ENCODE measurements around the gene IL1B. TPM values are rescaled to one million over a fixed set of nuclear protein-coding genes. Genes with fewer than 3 reads are reported as not detected.
"Not testable (repeated sequence)": the region's sequence is repeated elsewhere in the genome, so short reads cannot be mapped to it uniquely, and the experiment has no call there.

The IL1B gene
- total and polyA plus RNA-seq, 7 donors: 0.55 to 32.4 (median 4.9) TPM; not detected in 1

DNA sequence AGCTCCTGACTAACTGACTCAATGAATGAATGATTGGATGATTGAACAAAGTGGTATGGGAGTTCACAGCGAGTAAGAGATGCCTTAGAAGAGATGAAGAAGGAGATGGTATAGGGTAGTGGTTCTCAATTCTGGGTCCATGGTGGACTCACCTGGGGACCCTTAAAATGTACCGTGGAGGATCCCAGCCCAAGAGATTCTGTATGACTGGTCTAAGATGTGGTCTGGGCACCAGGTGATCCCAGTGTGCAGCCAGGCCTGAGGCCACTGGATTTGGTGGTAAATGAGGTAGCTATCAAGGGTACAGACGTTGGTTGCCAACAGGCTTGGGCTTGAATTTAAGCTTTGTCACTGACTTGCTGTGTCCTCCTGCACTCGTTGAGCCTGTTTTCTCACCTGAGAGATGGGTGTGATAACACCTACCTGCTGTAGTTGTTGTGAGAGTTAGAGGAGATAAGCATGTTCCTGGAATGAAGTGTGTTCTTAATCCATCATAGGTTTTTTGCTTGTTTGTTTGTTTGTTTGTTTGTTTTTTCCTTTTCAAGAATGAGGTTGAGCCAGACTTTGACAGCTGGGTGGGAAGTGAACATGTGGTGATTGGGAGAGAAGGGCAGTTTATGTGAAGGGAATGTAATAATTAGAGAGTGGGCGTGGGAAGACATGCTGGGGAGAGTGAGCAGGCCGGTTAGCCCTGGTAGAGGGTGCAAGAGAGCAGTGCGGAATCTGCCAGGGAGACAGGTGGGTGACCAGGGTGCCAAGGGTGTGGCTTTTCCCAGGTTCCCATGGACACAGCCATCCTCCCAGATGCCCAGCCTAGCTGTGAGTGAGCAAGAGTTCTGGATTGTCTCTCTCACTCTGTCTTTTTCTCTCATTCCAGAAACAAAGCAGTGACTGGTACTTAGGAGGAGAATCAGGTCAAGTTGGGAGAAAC, 31.4 kb upstream of the IL1B start:
- no peaks in the 10 kb centered on the region for H3K9me3 ChIP-seq
- intact Hi-C loops (cut with DNase I): no loop called here
- H3K4me1 ChIP-seq: peaks cover 0 to 3% (median 0%) of the 10 kb centered on the region in 4 donors
- TF ChIP-seq EP300 (IDR thresholded peaks at IDR 0.05) (no peak), POLR2AphosphoS5 (IDR thresholded peaks at IDR 0.05) (no peak), POLR2A (IDR thresholded peaks at IDR 0.05) (no peak)
- TF ChIP-seq, protein P1, sequence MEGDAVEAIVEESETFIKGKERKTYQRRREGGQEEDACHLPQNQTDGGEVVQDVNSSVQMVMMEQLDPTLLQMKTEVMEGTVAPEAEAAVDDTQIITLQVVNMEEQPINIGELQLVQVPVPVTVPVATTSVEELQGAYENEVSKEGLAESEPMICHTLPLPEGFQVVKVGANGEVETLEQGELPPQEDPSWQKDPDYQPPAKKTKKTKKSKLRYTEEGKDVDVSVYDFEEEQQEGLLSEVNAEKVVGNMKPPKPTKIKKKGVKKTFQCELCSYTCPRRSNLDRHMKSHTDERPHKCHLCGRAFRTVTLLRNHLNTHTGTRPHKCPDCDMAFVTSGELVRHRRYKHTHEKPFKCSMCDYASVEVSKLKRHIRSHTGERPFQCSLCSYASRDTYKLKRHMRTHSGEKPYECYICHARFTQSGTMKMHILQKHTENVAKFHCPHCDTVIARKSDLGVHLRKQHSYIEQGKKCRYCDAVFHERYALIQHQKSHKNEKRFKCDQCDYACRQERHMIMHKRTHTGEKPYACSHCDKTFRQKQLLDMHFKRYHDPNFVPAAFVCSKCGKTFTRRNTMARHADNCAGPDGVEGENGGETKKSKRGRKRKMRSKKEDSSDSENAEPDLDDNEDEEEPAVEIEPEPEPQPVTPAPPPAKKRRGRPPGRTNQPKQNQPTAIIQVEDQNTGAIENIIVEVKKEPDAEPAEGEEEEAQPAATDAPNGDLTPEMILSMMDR (IDR thresholded peaks at IDR 0.05): no peak
- no peaks in the 10 kb centered on the region for H3K36me3 ChIP-seq
- WGBS, 2 donors: 52 to 76% methylated on average over 7 of the region's 7 CpGs
- no peak overlapping the region for H3K4me3 ChIP-seq
- no peaks in the 10 kb centered on the region for H3K27me3 ChIP-seq
- H3K27ac ChIP-seq: no peak overlapping the region
- no peak for DNase-seq

DNA sequence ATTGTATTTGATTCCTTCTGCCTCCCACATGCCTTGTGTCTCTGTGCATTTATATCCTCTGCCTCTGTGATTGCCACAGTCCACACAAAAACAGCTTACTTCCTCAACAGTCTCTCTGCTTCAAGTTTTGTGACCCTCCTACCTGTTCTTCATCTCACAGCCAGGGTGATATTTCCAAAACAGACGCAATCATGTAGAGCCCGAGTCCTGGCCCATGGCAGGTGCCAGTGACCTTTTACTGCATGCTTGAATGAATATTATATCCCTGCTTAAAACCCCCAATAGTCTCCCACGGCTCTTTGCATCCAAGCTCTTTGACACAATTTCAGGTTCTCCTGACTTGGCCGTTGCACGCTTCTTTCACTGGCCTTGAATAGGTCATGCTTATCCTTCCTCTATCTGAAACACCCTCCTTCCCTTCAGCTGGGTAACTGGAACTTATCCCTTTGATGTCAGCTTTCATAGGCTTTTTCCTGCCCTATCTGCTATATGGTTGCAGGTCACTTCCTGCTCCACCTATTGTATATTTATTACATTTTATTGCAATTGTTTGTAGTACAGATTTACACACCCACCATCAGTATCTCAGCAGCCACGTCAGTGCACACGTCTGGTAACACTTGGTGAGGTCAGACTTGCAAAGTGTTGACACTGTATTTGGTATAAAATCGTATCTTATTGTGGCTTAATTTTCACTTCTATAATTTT, 29.7 kb upstream of the IL1B start:
- Histone ChIP-seq H3K9me3 (no peaks in the 10 kb centered on the region), H3K4me1 (peaks cover 0 to 3% (median 0%) of the 10 kb centered on the region in 4 donors), H3K36me3 (no peaks in the 10 kb centered on the region), H3K4me3 (no peak overlapping the region), H3K27ac (no peak overlapping the region), H3K27me3 (no peaks in the 10 kb centered on the region)
- intact Hi-C loops (cut with DNase I): no loop called here
- WGBS, 2 donors: 24 to 72% methylated on average over 8 of the region's 8 CpGs
- no peak for DNase-seq
- TF ChIP-seq POLR2A (IDR thresholded peaks at IDR 0.05) (no peak), EP300 (IDR thresholded peaks at IDR 0.05) (no peak), POLR2AphosphoS5 (IDR thresholded peaks at IDR 0.05) (no peak)
- TF ChIP-seq, protein P1 (IDR thresholded peaks at IDR 0.05): no peak

DNA sequence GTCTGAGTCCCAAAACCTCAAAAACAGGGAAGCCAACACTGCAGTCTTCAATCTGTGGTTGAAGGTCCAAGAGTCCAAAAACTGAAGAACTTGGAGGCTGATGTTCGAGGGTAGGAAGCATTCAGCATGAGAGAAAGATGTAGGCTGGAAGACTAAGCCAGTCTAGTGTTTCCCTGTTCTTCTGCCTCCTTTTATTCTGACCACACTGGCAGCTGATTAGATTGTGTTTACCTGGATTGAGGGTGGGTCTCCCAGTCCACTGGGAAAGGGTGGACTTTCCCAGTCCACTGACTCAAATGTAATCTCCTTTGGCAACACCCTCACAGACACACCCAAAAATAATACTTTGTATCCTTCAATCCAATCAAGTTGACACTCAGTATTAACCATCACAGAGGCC, 27.5 kb upstream of the IL1B start:
- no peaks in the 10 kb centered on the region for H3K9me3 ChIP-seq

DNA sequence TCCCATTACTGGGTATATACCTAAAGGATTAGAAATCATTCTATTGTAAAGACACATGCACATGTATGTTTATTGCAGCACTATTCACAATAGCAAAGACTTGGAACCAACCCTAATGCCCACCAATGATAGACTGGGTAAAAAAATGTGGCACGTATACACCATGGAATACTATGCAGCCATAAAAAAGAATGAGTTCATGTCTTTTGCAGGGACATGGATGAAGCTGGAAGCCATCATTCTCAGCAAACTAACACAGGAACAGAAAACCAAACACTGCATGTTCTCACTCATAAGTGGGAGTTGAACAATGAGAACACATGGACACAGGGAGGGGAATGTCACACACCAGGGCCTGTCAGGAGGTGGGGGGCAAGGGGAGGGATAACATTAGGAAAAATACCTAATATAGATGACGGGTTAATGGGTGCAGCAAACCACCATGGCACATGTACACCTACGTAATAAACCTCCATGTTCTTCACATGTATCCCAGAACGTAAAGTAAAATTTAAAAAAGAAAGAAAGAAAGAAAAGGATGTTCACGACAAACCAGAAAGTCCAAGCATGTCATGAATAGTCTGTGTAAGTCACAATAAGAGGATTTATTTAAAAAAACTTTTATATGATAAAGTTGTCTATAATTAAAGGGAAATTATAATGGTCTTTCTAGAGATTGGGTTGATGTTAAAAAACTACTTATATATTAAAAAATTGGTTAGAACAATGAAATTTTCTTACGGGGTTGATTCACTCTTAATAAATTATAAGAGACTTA, 23.0 kb upstream of the IL1B start:
- H3K4me1 ChIP-seq; DNase-seq; H3K36me3 ChIP-seq; H3K4me3 ChIP-seq; H3K27me3 ChIP-seq; H3K9me3 ChIP-seq; H3K27ac ChIP-seq; intact Hi-C loops (cut with DNase I): not testable (repeated sequence)
- WGBS, 2 donors: 87 to 89% methylated on average over 6 of the region's 6 CpGs

More for the DNA sequence above, 27.5 kb upstream of the IL1B start:
- H3K27me3 ChIP-seq: no peaks in the 10 kb centered on the region
- TF ChIP-seq POLR2A (IDR thresholded peaks at IDR 0.05) (no peak), EP300 (IDR thresholded peaks at IDR 0.05) (no peak), POLR2AphosphoS5 (IDR thresholded peaks at IDR 0.05) (no peak)
- TF ChIP-seq, protein P1 (IDR thresholded peaks at IDR 0.05): no peak
- H3K4me1 ChIP-seq: no peaks in the 10 kb centered on the region
- 87 to 96% methylated on average over 1 of the region's 1 CpG for WGBS, 2 donors
- H3K36me3 ChIP-seq: no peaks in the 10 kb centered on the region
- H3K27ac ChIP-seq: no peak overlapping the region
- H3K4me3 ChIP-seq: no peak overlapping the region
- intact Hi-C loops (cut with DNase I): no loop called here
- DNase-seq: no peak

DNA sequence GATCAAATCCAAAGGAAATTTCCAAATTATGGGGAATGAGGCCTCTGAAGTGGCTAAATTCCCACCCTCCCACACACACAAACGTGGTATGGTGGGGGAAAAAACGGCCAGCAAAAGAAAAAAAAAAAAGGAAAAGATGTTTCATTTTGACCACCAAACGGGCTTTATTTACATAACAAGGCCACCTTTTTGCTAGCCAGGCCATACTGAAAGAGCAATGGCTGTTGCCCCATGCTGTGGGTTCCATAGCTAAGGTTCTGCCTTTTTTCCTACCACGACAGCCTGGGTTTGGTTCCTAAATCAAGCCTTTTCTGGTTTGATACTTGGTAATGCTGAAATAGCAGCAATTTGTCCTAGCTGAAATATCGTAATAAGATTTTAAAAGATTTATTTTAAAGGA, 14.0 kb upstream of the IL1B start:
- intact Hi-C loops (cut with DNase I): no loop called here
- no peaks in the 10 kb centered on the region for H3K4me1 ChIP-seq
- no peak overlapping the region for H3K27ac ChIP-seq
- no peaks in the 10 kb centered on the region for H3K36me3 ChIP-seq
- no peak for TF ChIP-seq POLR2AphosphoS5 (IDR thresholded peaks at IDR 0.05)
- TF ChIP-seq POLR2A (IDR thresholded peaks at IDR 0.05): no peak
- no peak for TF ChIP-seq EP300 (IDR thresholded peaks at IDR 0.05)
- TF ChIP-seq, protein P1 (IDR thresholded peaks at IDR 0.05): no peak
- H3K4me3 ChIP-seq: no peak overlapping the region
- no peaks in the 10 kb centered on the region for H3K9me3 ChIP-seq
- no peaks in the 10 kb centered on the region for H3K27me3 ChIP-seq
- WGBS, 2 donors: 82 to 89% methylated on average over 5 of the region's 5 CpGs
- DNase-seq: no peak
